Cardiac fibroblast (primary cell): ENCODE measurements around the gene BLACAT1.

Experiments
- DNase-seq, 2 donors: peaks; one replicate each; pipeline versions ENCODE4 v3.0.0 to v3.0.0-alpha.2; 2010; ENCODE audit warnings: low read depth in 2 of 2
- H3K4me3 ChIP-seq, 2 donors: replicated peaks in 1 of 2; 1 replicate in 1 of 2; 2 replicates in 1 of 2; pipeline ENCODE4 v1.5.1; 2011; ENCODE audit warnings: low read depth in 2 of 2, low read length in 2 of 2, mild to moderate bottlenecking in 2 of 2, moderate library complexity in 1 of 2
- CTCF ChIP-seq: IDR thresholded peaks from one replicate; pipeline ENCODE4 v1.5.1; 2011; ENCODE audit warnings: low read depth, mild to moderate bottlenecking, low read length, inconsistent platforms

BLACAT1 gene

GRCh38 chr1:205445646-205445935 lies 10.3 kb downstream of the BLACAT1 start:
- H3K4me3 ChIP-seq: no peak overlapping the region
- TF ChIP-seq CTCF: no peak
- DNase-seq: no peak

- H3K4me3 ChIP-seq: peak overlapping the region in 1 of 2 donors; percentile 25
- DNase-seq: peak in 1 of 2 donors; percentile 86
These were observed 10.8 kb downstream of the BLACAT1 start for GRCh38 chr1:205444931-205445645.

GRCh38 chr1:205444300-205444930 lies 11.4 kb downstream of the BLACAT1 start:
- no peak for TF ChIP-seq CTCF

More at GRCh38 chr1:205444931-205445645, 10.8 kb downstream of the BLACAT1 start:
- no peak for TF ChIP-seq CTCF

DNA sequence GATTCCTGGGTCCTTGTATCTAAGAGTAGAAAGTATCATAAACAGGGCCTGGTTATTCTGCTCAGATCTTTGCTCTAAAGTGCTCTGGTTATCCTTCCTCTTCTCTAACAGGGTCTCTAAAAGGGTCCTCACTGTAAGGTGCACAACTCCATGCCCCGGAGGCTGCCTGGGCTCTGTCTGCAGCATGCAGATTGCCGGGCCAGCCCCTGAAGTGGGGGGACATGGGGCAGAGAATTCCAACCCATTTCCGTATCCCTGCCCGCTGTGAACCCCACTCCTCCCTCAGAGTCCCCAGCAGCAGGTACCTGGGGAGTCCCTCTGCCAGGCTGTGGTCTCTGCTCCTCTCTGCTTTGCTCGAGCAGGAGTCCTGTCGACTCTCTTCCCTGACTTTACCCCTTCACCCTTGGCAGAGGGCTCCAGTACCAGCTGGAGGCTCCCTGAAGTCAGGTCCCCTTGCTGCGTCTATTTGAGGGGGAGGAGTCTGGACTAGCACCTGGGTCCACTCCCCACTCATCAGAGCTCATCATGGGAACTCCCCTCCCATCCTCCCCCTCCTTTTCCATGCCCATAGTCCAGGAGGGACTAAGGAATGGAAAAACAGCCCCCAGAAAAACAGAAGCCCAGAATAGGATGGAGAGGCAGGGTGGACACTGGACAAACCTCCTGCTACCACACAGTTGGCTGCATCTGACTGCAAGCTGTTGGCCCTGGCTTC lies 12.1 kb downstream of the BLACAT1 start:
- H3K4me3 ChIP-seq: no peak overlapping the region
- TF ChIP-seq CTCF: no peak
- no peak for DNase-seq

More at GRCh38 chr1:205444300-205444930, 11.4 kb downstream of the BLACAT1 start:
- H3K4me3 ChIP-seq: peak overlapping the region in 1 of 2 donors; percentile 25
- peak in 1 of 2 donors; percentile 51 for DNase-seq

DNA sequence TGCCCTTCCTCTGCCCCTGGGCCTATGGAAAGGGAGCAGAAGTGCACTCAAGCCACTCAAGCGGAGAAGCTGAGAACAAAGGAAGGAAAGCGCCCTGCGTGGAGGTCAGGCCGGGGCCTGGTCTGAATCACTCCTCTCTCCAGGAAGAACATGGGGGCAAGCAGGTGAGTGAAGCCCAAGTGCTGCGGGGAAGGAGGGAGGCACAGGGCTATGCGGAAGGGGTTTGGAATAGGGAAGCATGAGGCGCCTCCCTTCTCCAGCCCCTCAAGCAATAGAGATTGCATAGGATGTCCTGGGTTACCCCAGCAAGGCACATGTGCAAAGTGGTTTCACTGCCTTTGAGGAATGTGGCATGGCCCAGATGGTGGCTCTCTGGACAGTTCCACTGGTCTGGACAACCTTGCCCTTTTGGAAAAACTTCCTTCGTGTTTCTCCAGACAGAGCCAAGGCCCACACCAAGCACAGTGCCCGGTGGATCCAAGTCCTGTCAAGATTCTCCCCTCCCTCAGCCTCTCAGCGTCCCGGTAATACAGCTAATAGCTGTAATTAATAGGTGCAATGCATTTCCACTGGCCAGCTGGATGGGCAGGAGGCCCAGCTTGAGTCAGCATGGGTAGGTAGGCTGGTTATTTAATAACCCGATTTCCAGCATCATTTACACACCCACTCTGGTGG lies 13.7 kb downstream of the BLACAT1 start:
- DNase-seq: no peak
- H3K4me3 ChIP-seq: no peak overlapping the region
- no peak for TF ChIP-seq CTCF

GRCh38 chr1:205441716-205442050 lies 14.2 kb downstream of the BLACAT1 start:
- no peak for DNase-seq
- no peak overlapping the region for H3K4me3 ChIP-seq
- no peak for TF ChIP-seq CTCF
